HepG2 (cell line): Measurements from ENCODE around the gene ENO2. TPM values are rescaled to one million over a fixed set of nuclear protein-coding genes. Genes with fewer than 3 reads are reported as not detected.

Experiments used
- AHR ChIP-seq: IDR thresholded peaks from 2 replicates; pipeline ENCODE4 v1.6.1; 2018; ENCODE audit warnings: missing genetic modification reagents, missing compliant biosample characterization
- ATF7 ChIP-seq, 2 experiments: fragments of 450-650 bp in 1 of 2; sonication (generic) in 1 of 2; formaldehyde crosslinking in 1 of 2; IDR thresholded peaks; 2 replicates each; pipeline versions ENCODE4 v1.4.0 to v1.6.1; 2016 to 2020; ENCODE audit warnings: antibody characterized with exemption in 1 of 2, mild to moderate bottlenecking in 1 of 2, missing genetic modification reagents in 1 of 2
- BATF2 ChIP-seq: sonication (generic); formaldehyde crosslinking; IDR thresholded peaks from 2 replicates; pipeline ENCODE4 v1.8.0; 2022; ENCODE audit warnings: mild to moderate bottlenecking, missing genetic modification reagents, moderate library complexity
- BCL6 ChIP-seq: IDR thresholded peaks from 2 replicates; pipeline ENCODE4 v1.6.1; 2016; ENCODE audit warnings: missing genetic modification reagents, missing compliant biosample characterization
- CBX1 ChIP-seq: IDR thresholded peaks from one replicate; pipeline ENCODE4 v1.6.1; 2016; ENCODE audit warnings: antibody characterized with exemption, low read depth
- CEBPG ChIP-seq: IDR thresholded peaks from 2 replicates; pipeline ENCODE4 v1.6.1; 2016
- DR1 ChIP-seq: sonication (generic); formaldehyde crosslinking; IDR thresholded peaks from 2 replicates; pipeline ENCODE4 v1.8.0; 2021; ENCODE audit warnings: mild to moderate bottlenecking, missing genetic modification reagents, inconsistent platforms
- HOXA3 ChIP-seq: sonication (generic); formaldehyde crosslinking; IDR thresholded peaks from 2 replicates; pipeline ENCODE4 v1.5.0; 2020; ENCODE audit warnings: missing genetic modification reagents
- IKZF1 ChIP-seq: fragments of 450-650 bp; IDR thresholded peaks from 2 replicates; pipeline ENCODE4 v1.7.1; 2016
- KLF11 ChIP-seq: IDR thresholded peaks from 2 replicates; pipeline ENCODE4 v1.6.1; 2016; ENCODE audit warnings: missing compliant biosample characterization
- MYNN ChIP-seq: sonication (generic); formaldehyde crosslinking; IDR thresholded peaks from 2 replicates; pipeline ENCODE4 v1.4.0; 2020; ENCODE audit warnings: mild to moderate bottlenecking, low read depth, missing genetic modification reagents
- REPIN1 ChIP-seq: sonication (generic); formaldehyde crosslinking; IDR thresholded peaks from 2 replicates; pipeline ENCODE4 v1.8.0; 2022; ENCODE audit warnings: missing genetic modification reagents, low read depth, mild to moderate bottlenecking, borderline replicate concordance
- SOX6 ChIP-seq, 2 experiments: fragments of 450-650 bp in 1 of 2; sonication (generic) in 1 of 2; formaldehyde crosslinking in 1 of 2; IDR thresholded peaks; 2 replicates each; pipeline versions ENCODE4 v1.4.0 to v1.6.1; 2017 to 2020; ENCODE audit warnings: antibody characterized with exemption in 1 of 2, mild to moderate bottlenecking in 1 of 2, missing genetic modification reagents in 1 of 2
- TGIF2 ChIP-seq: IDR thresholded peaks from 2 replicates; pipeline ENCODE4 v1.6.1; 2016; ENCODE audit warnings: control low read depth, missing compliant biosample characterization
- THAP11 ChIP-seq: IDR thresholded peaks from 2 replicates; pipeline ENCODE4 v1.6.1; 2016; ENCODE audit warnings: missing biosample characterization, missing genetic modification reagents
- ZNF383 ChIP-seq: sonication (generic); formaldehyde crosslinking; IDR thresholded peaks from 2 replicates; pipeline ENCODE4 v1.4.0; 2020; ENCODE audit warnings: missing genetic modification reagents, mild to moderate bottlenecking, borderline replicate concordance
- ZNF7 ChIP-seq: IDR thresholded peaks from 2 replicates; pipeline ENCODE4 v1.6.1; 2016; ENCODE audit warnings: missing biosample characterization, missing genetic modification reagents
- ZNF83 ChIP-seq: sonication (generic); formaldehyde crosslinking; IDR thresholded peaks from 2 replicates; pipeline ENCODE4 v1.4.0; 2020; ENCODE audit warnings: missing genetic modification reagents, mild to moderate bottlenecking, borderline replicate concordance
- ZNF841 ChIP-seq: sonication (generic); formaldehyde crosslinking; IDR thresholded peaks from 2 replicates; pipeline ENCODE4 v1.8.1; 2023; ENCODE audit warnings: missing genetic modification reagents, borderline replicate concordance
- ZSCAN30 ChIP-seq: sonication (generic); formaldehyde crosslinking; IDR thresholded peaks from 2 replicates; pipeline ENCODE4 v1.5.0; 2020; ENCODE audit warnings: mild to moderate bottlenecking, missing genetic modification reagents
- polyA plus RNA-seq, 8 experiments: library from polyadenylated mRNA; depleted of rRNA in 3 of 8; stranded (reverse) in 7 of 8; unstranded in 1 of 8; fragments of >200 nt; fragmentation: Illumina TruSeq in 4 of 8; extraction: Trizol in 4 of 8; gene quantifications; 2 replicates each; pipeline versions ENCODE4 v1.2.1 to v1.2.3, GENCODE V29; 2011 to 2016; ENCODE audit warnings: low read depth in 4 of 8, missing spikeins in 1 of 8, mixed read lengths in 1 of 8; ENCODE audit not compliant: insufficient read depth in 1 of 8
- total RNA-seq, 5 experiments: library from RNA; depleted of rRNA; stranded (reverse); fragments of >200 nt; fragmentation: Illumina TruSeq; extraction: Trizol; gene quantifications; 2 replicates each; pipeline ENCODE4 v1.2.3, GENCODE V29; 2016; ENCODE audit warnings: low read depth in 1 of 5
- TF ChIP-seq, protein P1 (sequence below): sonication (generic); formaldehyde crosslinking; IDR thresholded peaks from 2 replicates; pipeline ENCODE4 v1.4.0; 2020; ENCODE audit warnings: missing genetic modification reagents
- TF ChIP-seq, protein P2 (sequence below): IDR thresholded peaks from 2 replicates; pipeline ENCODE4 v1.6.1; 2016; ENCODE audit warnings: low read depth
- TF ChIP-seq, protein P3 (sequence below): sonication (generic); formaldehyde crosslinking; IDR thresholded peaks from 2 replicates; pipeline ENCODE4 v1.4.0; 2020; ENCODE audit warnings: low read depth, mild to moderate bottlenecking, missing genetic modification reagents
- TF ChIP-seq, protein P4 (sequence below): fragments of 450-650 bp; IDR thresholded peaks from 2 replicates; pipeline ENCODE4 v1.6.1; 2016

ENO2 gene
- total and polyA plus RNA-seq, 2 of the 13 experiments (the other 11 are each of a cell fraction or from before 2014, with no cell fraction given): 19.3 to 136 TPM

DNA sequence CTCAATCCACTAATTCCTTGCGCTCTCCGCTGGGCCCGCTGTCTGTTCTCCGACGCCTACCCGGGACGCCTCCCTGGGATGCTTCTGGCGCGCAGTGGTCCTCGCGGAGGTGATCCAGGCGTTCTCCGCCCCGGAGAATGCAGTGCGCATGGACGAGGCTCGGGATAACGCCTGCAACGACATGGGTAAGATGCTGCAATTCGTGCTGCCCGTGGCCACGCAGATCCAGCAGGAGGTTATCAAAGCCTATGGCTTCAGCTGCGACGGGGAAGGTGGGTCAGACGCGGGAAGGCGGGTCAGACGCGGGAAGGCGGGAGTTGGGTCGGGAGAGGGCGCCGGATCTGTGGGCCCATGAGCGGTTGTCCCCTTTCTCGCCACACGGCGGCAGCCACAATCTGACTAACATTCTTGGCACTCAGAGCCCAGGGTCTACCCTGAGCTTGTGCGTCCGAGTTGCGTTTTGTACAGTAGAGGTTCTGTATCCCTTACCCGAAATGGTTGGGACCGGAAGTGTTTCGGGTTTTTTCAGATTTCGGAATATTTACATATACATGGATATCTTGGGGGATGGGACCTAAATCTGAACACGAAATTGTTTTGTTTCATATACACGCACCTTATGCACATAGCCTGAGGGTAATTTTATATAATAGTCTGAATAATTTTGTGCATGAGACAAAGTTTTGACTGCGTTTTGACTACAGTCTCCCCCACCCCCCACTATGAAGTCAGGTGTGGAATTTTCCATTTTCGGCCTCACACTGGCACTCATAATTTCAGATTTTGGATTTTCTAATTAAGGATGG is 30.2 kb downstream of the ENO2 start (continued):
- TF ChIP-seq ZNF383 (CRISPR knock-in tag) (no peak), AHR (CRISPR knock-in tag) (no peak), DR1 (CRISPR knock-in tag) (no peak; the same call in 1 of the 2 replicates), CBX1 (no peak), THAP11 (CRISPR knock-in tag) (no peak; the same call in 1 of the 2 replicates), CEBPG (0 out of 2 replicates have a peak, but pooled peaks have one; percentile 3), REPIN1 (CRISPR knock-in tag) (0 out of 2 replicates have a peak, but pooled peaks have one; percentile 18), ZSCAN30 (no peak), MYNN (CRISPR knock-in tag) (no peak), ZNF841 (0 out of 2 replicates have a peak, but pooled peaks have one; percentile 15), IKZF1 (no peak), SOX6 (IDR thresholded peaks at IDR 0.05) (no peak), SOX6 (CRISPR knock-in tag; IDR thresholded peaks at IDR 0.05) (no peak), ZNF7 (CRISPR knock-in tag) (no peak), BATF2 (CRISPR knock-in tag) (0 out of 2 replicates have a peak, but pooled peaks have one; percentile 46), ATF7 (IDR thresholded peaks at IDR 0.05) (no peak), ATF7 (CRISPR knock-in tag; IDR thresholded peaks at IDR 0.05) (no peak), TGIF2 (CRISPR knock-in tag) (peak; percentile 28; the same call in 1 of the 2 replicates), BCL6 (CRISPR knock-in tag) (0 out of 2 replicates have a peak, but pooled peaks have one; percentile 29), KLF11 (CRISPR knock-in tag) (no peak), HOXA3 (CRISPR knock-in tag) (peak; percentile 82), ZNF83 (CRISPR knock-in tag) (0 out of 2 replicates have a peak, but pooled peaks have one; percentile 53)
- TF ChIP-seq, protein P1, sequence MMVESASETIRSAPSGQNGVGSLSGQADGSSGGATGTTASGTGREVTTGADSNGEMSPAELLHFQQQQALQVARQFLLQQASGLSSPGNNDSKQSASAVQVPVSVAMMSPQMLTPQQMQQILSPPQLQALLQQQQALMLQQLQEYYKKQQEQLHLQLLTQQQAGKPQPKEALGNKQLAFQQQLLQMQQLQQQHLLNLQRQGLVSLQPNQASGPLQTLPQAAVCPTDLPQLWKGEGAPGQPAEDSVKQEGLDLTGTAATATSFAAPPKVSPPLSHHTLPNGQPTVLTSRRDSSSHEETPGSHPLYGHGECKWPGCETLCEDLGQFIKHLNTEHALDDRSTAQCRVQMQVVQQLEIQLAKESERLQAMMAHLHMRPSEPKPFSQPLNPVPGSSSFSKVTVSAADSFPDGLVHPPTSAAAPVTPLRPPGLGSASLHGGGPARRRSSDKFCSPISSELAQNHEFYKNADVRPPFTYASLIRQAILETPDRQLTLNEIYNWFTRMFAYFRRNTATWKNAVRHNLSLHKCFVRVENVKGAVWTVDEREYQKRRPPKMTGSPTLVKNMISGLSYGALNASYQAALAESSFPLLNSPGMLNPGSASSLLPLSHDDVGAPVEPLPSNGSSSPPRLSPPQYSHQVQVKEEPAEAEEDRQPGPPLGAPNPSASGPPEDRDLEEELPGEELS (CRISPR knock-in tag): peak; percentile 60; the same call in 1 of the 2 replicates
- TF ChIP-seq, protein P2, sequence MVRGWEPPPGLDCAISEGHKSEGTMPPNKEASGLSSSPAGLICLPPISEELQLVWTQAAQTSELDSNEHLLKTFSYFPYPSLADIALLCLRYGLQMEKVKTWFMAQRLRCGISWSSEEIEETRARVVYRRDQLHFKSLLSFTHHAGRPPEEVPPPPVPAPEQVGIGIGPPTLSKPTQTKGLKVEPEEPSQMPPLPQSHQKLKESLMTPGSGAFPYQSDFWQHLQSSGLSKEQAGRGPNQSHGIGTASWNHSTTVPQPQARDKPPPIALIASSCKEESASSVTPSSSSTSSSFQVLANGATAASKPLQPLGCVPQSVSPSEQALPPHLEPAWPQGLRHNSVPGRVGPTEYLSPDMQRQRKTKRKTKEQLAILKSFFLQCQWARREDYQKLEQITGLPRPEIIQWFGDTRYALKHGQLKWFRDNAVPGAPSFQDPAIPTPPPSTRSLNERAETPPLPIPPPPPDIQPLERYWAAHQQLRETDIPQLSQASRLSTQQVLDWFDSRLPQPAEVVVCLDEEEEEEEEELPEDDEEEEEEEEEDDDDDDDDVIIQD (CRISPR knock-in tag): 0 out of 2 replicates have a peak, but pooled peaks have one; percentile 18
- TF ChIP-seq, protein P3, sequence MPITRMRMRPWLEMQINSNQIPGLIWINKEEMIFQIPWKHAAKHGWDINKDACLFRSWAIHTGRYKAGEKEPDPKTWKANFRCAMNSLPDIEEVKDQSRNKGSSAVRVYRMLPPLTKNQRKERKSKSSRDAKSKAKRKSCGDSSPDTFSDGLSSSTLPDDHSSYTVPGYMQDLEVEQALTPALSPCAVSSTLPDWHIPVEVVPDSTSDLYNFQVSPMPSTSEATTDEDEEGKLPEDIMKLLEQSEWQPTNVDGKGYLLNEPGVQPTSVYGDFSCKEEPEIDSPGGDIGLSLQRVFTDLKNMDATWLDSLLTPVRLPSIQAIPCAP (CRISPR knock-in tag): no peak
- TF ChIP-seq, protein P4, sequence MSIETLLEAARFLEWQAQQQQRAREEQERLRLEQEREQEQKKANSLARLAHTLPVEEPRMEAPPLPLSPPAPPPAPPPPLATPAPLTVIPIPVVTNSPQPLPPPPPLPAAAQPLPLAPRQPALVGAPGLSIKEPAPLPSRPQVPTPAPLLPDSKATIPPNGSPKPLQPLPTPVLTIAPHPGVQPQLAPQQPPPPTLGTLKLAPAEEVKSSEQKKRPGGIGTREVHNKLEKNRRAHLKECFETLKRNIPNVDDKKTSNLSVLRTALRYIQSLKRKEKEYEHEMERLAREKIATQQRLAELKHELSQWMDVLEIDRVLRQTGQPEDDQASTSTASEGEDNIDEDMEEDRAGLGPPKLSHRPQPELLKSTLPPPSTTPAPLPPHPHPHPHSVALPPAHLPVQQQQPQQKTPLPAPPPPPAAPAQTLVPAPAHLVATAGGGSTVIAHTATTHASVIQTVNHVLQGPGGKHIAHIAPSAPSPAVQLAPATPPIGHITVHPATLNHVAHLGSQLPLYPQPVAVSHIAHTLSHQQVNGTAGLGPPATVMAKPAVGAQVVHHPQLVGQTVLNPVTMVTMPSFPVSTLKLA: no peak
